Measurements from ENCODE around the gene LIMS1.

LIMS1 gene

DNA sequence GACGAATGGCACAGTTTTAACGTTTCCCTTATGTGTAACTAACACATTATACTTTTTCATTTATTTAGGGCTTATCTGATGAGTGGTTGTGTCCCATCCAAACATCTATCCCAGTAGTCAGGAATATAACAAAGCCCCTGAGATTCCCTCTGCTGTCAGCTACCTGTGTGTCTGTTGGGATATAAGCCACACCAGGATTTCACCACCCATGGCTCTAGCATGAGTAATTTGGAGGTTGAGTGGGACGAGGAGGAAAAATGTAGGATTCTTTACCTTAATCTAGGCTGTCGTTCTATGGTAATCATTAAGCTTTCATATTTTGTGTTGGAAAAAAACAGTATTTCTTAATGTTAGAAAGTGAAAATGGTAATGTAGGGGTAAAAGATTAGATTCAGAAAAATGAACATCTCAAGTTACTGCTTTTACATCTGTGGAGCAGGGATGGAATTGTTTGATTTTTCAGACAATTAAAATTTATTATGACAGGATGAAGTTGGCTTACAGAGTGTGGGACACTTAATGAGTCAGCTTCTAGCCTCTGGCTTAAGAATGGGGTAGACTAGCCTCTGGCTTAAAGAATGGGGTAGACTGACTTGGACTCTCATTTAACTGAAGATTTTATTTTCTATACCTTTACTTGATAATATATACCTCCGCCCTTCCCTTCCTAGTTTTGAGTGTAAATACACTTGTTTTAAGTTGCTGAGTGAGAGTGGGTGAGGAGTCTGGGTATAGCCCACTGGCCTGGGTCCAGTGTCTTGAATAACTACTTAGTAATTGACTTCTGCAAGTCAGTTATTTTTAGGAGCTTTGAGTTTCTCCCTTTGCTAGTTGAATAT is 96.5 kb downstream of the LIMS1 start:
- TF ChIP-seq GATA3 (IDR thresholded peaks at IDR 0.05; ENCODE audit: low read depth, low read length) (no peak), GATA2 (IDR thresholded peaks at IDR 0.05; ENCODE audit: low read depth, low read length) (no peak)

DNA sequence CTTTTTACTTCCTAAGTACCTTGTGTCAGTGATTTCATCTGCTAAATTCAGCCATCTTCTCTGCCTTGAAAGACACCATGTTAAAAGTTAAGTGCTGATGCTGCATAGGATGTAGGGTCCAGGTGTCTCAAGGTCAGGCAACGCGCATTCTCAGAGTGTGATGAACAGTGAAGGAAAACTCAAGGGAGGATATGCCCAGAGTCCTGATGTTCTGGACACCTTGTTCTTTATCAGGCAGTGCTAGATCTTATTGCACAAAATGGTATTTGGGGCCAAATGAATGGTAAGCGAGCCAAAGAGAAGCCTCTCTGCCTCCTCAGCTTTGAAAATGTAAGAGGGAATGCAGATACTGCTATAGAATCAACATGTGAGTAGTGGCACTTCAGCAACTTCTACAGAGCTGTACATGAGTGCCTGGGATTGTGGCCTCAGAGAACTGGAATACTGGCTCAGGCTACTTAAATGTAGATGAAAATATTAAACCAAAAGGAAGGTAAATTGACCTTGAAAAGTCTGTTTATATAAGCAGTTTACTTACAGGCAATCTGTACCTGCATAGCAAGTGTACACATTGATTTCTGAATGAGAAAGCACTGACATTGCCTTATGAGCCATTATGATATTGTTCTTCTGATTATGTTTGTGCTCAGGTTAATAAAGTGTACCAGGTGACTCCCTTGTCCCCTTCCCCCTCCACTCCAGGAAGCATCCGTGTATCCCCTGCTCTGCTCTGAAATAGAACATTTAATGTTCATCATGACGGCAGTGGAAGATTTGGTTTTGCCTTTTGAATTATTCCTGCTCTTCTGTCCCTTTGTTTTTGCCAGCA is 98.3 kb downstream of the LIMS1 start:
- TF ChIP-seq GATA2 (IDR thresholded peaks at IDR 0.05; ENCODE audit: low read depth, low read length), result no peak
- TF ChIP-seq GATA3 (IDR thresholded peaks at IDR 0.05; ENCODE audit: low read depth, low read length), result no peak

DNA sequence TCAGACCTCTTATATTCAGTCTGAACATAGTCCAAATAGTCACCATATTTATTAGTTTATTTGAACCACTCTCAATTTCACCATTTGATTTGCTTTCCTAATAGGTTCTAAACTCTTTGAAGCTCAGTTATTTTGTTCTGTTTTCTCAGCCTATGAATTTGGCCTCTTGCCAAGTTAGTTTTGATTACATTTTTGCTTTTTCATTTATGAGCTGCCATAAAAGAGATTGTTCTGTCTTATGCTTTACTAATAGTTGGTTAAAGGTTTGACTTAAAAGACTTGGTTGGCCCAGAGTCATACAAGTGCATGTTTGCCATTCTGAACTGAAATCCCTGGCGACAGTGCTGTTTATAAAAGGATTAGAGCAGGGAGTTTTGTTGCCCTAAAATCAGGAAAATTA is 99.1 kb downstream of the LIMS1 start:
- TF ChIP-seq GATA2 (IDR thresholded peaks at IDR 0.05; ENCODE audit: low read depth, low read length) (no peak), GATA3 (IDR thresholded peaks at IDR 0.05; ENCODE audit: low read depth, low read length) (no peak)

DNA sequence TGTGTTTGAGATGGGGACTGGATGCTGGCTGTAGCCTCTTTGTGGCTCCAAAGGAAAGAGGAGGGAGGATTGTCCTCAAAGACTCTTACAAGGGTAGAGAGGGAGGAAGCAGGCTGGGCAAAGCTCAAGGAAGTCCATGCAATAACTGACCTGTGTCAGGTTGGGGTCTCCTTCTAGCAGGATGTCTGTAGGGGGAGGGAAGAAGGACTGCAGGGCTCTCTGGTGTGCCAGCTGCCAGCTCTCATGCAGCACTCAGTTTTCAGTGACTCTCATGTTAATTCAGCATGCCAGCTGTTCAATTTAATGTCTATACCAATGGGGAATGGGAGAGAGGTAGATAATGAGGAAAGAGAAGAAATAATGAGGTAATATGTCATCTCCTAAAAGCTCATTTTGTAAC is 99.7 kb downstream of the LIMS1 start:
- TF ChIP-seq GATA3 (IDR thresholded peaks at IDR 0.05; ENCODE audit: low read depth, low read length) (no peak), GATA2 (IDR thresholded peaks at IDR 0.05; ENCODE audit: low read depth, low read length) (no peak)

DNA sequence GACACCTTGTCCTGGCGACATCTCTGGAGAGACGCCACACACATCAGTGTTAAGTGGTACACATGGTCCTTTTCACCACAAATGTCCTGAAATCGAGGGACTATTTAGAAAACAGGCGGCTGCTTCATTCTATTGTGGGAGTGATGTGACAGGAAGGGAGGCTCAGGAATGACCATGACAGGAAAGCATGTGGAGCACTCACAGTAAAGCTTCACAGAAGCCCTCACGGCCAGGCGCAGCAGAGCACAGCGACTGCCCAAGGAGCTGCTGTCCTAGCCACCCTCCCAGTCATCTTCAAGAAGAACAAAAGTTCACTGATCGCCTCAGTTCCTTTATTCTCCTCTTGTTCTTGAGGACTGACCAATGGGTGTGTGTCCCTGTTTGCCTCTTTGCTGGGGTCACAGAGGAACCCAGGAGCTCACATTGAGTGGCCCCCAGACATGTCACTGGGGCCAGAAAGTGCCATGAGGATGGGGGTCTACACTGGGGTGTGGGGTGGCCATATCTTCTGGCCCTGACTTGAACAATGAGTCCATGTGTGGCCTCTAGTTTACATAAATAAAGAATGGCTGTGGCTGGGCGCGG is 100.4 kb downstream of the LIMS1 start:
- TF ChIP-seq GATA3 (IDR thresholded peaks at IDR 0.05; ENCODE audit: low read depth, low read length), result no peak
- no peak for TF ChIP-seq GATA2 (IDR thresholded peaks at IDR 0.05; ENCODE audit: low read depth, low read length)

DNA sequence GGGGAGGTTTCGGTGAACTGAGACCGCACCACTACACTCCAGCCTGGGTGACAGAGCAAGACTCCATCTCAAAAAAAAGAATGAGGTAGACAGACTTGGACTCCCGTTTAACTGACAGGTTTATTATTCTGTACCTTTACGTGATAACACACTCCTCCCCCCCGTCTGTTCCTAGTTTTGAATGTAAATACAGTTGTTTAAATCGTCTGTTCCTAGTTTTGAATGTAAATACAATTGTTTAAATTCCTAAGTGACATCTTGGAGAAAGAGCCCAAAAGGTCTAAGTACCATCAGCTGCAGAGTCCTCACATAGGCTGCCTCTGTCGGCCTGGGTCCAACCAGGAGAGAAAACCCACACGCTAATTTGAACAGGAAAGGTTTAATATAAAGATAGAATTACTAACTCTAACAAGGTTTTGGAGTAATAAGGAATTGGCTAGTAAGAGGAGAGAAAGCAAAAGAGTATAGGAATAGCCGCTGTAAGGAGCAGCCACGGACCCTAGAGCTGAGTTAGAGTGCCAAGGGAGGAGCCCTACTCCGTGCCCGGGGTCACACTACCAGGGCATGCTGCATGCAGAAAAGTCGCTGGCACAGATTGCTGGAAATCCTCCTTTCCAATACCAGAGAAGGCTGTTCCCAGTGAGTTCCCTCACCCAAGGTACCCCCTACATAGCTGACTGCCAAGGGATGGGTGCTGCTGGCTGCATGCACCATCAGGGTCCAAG is 101.5 kb downstream of the LIMS1 start:
- no peak for TF ChIP-seq GATA3 (IDR thresholded peaks at IDR 0.05; ENCODE audit: low read depth, low read length)
- TF ChIP-seq GATA2 (IDR thresholded peaks at IDR 0.05; ENCODE audit: low read depth, low read length), result no peak

DNA sequence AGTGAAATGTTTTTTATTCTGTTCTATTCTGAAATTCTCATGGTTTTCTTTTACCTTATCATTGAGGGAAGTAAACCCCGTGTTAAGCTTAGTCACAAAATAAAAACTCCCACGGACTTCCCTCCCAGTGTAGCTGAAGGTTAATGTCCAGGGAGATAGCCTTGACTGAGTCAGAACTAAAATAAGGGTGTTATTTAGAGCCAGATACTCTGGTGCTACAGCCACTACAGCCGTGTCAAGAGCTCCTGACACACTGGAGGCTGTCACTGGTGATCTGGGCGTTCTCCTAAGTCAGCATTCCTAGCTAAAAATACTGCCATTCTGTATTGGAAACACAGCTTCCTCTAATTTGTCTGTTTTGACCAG is 103.0 kb downstream of the LIMS1 start:
- no peak for TF ChIP-seq GATA2 (IDR thresholded peaks at IDR 0.05; ENCODE audit: low read depth, low read length)
- no peak for TF ChIP-seq GATA3 (IDR thresholded peaks at IDR 0.05; ENCODE audit: low read depth, low read length)

DNA sequence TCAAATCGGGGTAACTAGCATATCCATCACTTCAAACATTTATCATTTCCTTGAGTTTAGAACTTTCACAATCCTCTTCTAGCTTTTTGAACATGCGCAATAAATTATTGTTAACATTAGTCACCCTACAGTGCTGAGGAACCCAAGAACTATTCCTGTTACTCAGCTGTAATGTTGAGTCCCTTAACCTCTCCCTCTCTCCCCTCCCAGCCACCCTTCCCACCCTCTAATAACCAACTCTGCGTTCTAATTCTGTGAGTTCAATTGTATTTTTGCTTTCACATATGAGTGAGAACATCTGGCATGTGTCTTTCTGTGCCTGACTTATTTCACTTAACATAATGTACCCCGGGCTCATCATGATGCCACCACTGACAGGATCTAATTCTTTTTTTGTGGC is 106.5 kb downstream of the LIMS1 start:
- TF ChIP-seq GATA3 (IDR thresholded peaks at IDR 0.05; ENCODE audit: low read depth, low read length) (no peak), GATA2 (IDR thresholded peaks at IDR 0.05; ENCODE audit: low read depth, low read length) (no peak)

DNA sequence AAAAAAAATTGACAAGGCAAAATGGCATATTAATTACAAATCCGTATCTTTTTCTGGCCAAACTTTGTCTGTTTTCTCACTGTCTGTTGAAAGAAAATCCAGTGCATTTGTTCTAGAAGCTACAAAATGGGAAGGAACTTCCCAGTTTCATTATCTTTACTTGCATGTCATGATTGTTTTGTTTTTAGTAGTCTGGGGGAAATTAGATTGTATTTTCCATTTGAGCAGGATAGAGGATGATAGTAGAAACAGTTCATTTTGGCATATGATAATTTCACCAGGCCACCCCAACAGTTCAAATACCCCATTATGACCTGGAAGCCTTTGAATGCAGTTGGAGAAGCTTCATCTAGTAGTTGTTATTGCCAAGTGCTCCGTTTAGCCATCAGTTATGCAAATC is 107.5 kb downstream of the LIMS1 start:
- TF ChIP-seq GATA2 (IDR thresholded peaks at IDR 0.05; ENCODE audit: low read depth, low read length), result no peak
- no peak for TF ChIP-seq GATA3 (IDR thresholded peaks at IDR 0.05; ENCODE audit: low read depth, low read length)

DNA sequence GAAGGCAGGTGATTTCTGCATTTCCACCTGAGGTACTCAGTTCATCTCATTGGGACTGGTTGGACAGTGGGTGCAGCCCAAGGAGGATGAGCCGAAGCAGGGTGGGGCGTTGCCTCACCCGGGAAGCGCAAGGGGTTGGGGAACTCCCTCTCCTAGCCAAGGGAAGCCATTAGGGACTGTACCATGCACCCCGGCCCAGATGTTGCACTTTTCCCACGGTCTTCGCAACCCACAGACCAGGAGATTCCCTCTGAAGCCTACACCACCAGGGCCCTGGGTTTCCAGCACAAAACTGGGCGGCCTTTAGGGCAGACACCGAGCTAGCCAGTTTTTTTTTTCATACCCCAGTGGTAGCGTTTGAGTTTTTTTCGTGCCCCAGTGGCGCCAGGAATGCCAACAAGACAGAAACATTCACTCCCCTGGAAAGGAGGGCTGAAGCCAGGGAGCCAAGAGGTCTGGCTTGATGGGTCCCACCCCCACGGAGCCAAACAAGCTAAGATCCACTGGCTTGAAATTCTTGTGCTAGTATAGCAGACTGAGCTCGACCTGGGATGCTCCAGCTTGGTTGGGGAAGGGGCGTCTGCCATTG is 109.1 kb downstream of the LIMS1 start:
- TF ChIP-seq GATA3 (IDR thresholded peaks at IDR 0.05; ENCODE audit: low read depth, low read length) (no peak), GATA2 (IDR thresholded peaks at IDR 0.05; ENCODE audit: low read depth, low read length) (no peak)

DNA sequence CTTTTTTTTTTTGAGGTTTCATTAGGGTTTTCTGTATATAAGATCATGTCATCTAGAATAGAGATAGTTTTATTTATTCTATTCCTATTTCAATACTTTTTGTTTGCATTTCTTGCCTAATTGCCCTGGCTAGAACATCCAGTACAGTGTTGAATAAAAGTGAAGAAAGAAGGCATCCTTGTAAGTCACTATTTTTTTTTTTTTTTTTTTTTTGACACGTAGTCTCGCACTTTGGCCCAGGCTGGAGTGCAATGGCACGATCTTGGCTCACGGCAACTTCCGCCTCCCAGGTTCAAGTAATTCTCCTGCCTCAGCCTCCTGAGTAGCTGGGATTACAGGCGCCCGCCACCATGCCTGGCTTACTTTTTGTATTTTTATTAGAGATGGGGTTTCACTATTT is 157.2 kb downstream of the LIMS1 start:
- no peak for TF ChIP-seq GATA2 (IDR thresholded peaks at IDR 0.05; ENCODE audit: low read depth, low read length)
- no peak for TF ChIP-seq GATA3 (IDR thresholded peaks at IDR 0.05; ENCODE audit: low read depth, low read length)

DNA sequence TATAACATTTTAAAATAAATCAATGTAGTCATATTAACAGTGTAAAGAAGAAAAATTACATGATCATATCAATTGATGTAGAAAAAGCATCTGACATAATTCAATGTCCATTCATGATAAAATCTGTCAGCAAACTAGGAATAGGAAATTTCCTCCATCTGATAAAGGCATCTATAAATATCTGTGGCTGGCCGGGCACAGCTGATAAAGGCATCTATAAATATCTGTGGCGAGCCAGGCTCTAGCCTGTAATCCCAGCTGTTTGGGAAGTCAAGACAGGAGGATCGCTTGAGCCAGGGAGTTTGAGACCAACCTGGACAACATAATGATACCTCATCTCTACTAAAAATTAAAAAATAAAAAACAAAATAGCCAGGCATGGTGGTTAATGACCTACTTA is 166.9 kb downstream of the LIMS1 start:
- TF ChIP-seq GATA3 (IDR thresholded peaks at IDR 0.05; ENCODE audit: low read depth, low read length) (no peak), GATA2 (IDR thresholded peaks at IDR 0.05; ENCODE audit: low read depth, low read length) (peak; percentile 75)

DNA sequence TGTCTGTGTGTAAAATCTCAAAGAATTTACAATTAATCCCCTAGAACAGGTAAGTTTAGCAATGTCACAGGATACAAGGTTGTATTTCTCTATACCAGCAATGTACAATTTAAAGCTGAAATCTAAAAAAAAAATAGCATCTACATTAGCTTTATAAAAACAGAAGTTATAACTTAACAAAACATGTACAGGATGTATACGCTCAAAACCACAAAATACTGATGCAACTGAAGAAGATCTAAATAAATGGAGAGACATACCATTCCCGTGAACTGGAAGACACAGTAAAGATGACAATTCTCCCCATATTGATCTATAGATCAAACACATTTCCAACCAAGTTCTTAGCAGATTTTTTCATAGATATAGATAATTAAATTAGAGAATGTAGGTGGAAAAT is 167.5 kb downstream of the LIMS1 start:
- no peak for TF ChIP-seq GATA2 (IDR thresholded peaks at IDR 0.05; ENCODE audit: low read depth, low read length)
- no peak for TF ChIP-seq GATA3 (IDR thresholded peaks at IDR 0.05; ENCODE audit: low read depth, low read length)

DNA sequence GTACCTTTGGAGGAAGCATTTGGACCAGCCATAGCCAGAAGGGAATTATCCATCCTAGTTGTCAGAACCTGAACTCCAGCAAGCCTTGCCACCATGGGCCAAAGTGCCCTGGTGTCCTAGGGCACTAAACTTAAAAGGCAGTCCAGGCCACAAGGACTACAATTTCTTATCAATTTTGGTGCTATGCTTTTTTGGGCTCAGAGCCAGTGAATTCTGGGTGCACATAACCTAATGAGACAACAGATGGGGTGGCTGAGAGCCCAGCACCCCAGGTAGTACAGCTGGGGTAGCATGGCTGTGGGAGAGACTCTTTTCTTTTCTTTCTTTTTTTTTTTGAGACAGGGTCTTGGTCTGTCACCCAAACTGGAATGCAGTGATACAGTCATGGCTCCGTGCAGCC is 170.6 kb downstream of the LIMS1 start:
- TF ChIP-seq GATA3 (IDR thresholded peaks at IDR 0.05; ENCODE audit: low read depth, low read length) (no peak), GATA2 (IDR thresholded peaks at IDR 0.05; ENCODE audit: low read depth, low read length) (no peak)
